ENCODE data around the gene MARVELD3.

GRCh38 chr16:71666928-71667707, 41.1 kb downstream of the MARVELD3 start:
- no peak for TF ChIP-seq POLR2A (IDR thresholded peaks at IDR 0.05)
- no peak for TF ChIP-seq CTCF (IDR thresholded peaks at IDR 0.05 in 4 of 5, conservative IDR thresholded peaks at IDR 0.05 in 1 of 5)

Data from gastrocnemius medialis (tissue), 4 donors.